Hepatocyte (in vitro differentiated cells): ENCODE results near the gene OOEP. TPM values are rescaled to one million over a fixed set of nuclear protein-coding genes. Genes with fewer than 3 reads are reported as not detected.

Experiments
- DNase-seq: peaks from one replicate; pipeline ENCODE4 v3.0.0-alpha.2; 2016; ENCODE audit warnings: low spot score
- H2AFZ ChIP-seq: fragments of 200-600 bp; sonication (generic); 2 replicates; pipeline ENCODE4 v1.6.0; 2016; ENCODE audit warnings: antibody characterized with exemption, mild to moderate bottlenecking
- H3K27ac ChIP-seq: fragments of 200-600 bp; sonication (generic); 2 replicates; pipeline ENCODE4 v1.5.1; 2016; ENCODE audit warnings: mild to moderate bottlenecking
- H3K27me3 ChIP-seq: fragments of 200-600 bp; sonication (generic); 2 replicates; pipeline ENCODE4 v1.6.1; 2016
- H3K36me3 ChIP-seq: fragments of 200-600 bp; sonication (generic); replicated peaks from 2 replicates; pipeline ENCODE4 v1.5.1; 2016; ENCODE audit warnings: low read depth; ENCODE audit not compliant: insufficient read depth
- H3K4me1 ChIP-seq: fragments of 200-600 bp; sonication (generic); 2 replicates; pipeline ENCODE4 v1.5.1; 2016; ENCODE audit warnings: mild to moderate bottlenecking, moderate library complexity; ENCODE audit not compliant: insufficient read depth
- H3K4me2 ChIP-seq: fragments of 200-600 bp; sonication (generic); 2 replicates; pipeline ENCODE4 v1.6.0; 2016
- H3K4me3 ChIP-seq: fragments of 200-600 bp; sonication (generic); 2 replicates; pipeline ENCODE4 v1.5.1; 2016; ENCODE audit warnings: mild to moderate bottlenecking
- H3K79me2 ChIP-seq: fragments of 200-600 bp; sonication (generic); 2 replicates; pipeline ENCODE4 v1.6.0; 2017; ENCODE audit warnings: mild to moderate bottlenecking
- H3K9me2 ChIP-seq: fragments of 200-600 bp; sonication (generic); replicated peaks from 2 replicates; pipeline ENCODE4 v1.6.0; 2017; ENCODE audit warnings: mild to moderate bottlenecking; ENCODE audit not compliant: insufficient read depth
- H3K9me3 ChIP-seq: fragments of 200-600 bp; sonication (generic); 2 replicates; pipeline ENCODE4 v1.5.1; 2016; ENCODE audit warnings: low read depth, mild to moderate bottlenecking
- H4K20me1 ChIP-seq: fragments of 200-600 bp; sonication (generic); 2 replicates; pipeline ENCODE4 v1.6.0; 2016; ENCODE audit warnings: mild to moderate bottlenecking; ENCODE audit not compliant: insufficient read depth, poor library complexity, severe bottlenecking
- EZH2 ChIP-seq: fragments of 200-600 bp; sonication (generic); IDR thresholded peaks from 2 replicates; pipeline ENCODE4 v1.6.1; 2016; ENCODE audit warnings: antibody characterized with exemption, mild to moderate bottlenecking, borderline replicate concordance
- EZH2phosphoT487 ChIP-seq: fragments of 200-600 bp; sonication (generic); IDR thresholded peaks from one replicate; pipeline ENCODE4 v1.6.1; 2018; ENCODE audit warnings: antibody characterized with exemption, mild to moderate bottlenecking, low read depth, moderate library complexity; ENCODE audit not compliant: unreplicated experiment, severe bottlenecking
- WGBS: methylation state at CpG from one replicate; pipeline ENCODE4 v1.1.6; 2016; ENCODE audit warnings: low lambda C conversion rate; ENCODE audit errors: missing lambda C conversion rate; 5-methylcytosine and 5-hydroxymethylcytosine counted together
- polyA plus RNA-seq: library from polyadenylated mRNA; unstranded; fragments of >200 nt; fragmentation: Nextera tagmentation; extraction: Ambion mirVana; gene quantifications from 2 replicates; pipeline ENCODE4 v1.2.1, GENCODE V29; 2016
- total RNA-seq: library from RNA; depleted of rRNA; stranded (reverse); fragments of >200 nt; gene quantifications from 2 replicates; pipeline ENCODE4 v1.2.3, GENCODE V29; 2014
- TF ChIP-seq, protein P1 (sequence below): fragments of 200-600 bp; sonication (generic); IDR thresholded peaks from 2 replicates; pipeline ENCODE4 v1.5.1; 2016; ENCODE audit warnings: antibody characterized with exemption, mild to moderate bottlenecking; ENCODE audit not compliant: poor library complexity

OOEP gene
- total and polyA plus RNA-seq, 2 experiments from 2014 or later = not detected

DNA sequence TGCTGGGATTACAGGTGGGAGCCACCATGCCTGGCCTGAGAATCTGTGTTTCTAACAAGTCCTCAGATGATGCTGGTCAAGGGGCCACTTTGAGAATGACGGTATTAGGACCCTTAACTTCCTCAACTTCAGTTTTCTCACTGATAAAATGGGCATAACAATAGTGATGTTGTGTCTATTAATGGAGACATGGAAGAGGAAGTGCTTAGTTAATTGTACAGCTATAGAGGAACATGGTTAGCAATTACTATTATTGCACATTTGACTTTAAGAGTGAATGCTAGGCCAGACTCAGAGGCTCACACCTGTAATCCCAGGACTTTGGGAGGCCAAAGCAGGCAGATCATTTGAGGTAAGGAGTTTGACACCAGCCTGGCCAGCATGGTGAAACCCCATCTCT, 28.4 kb downstream of the OOEP start:
- H3K27me3 ChIP-seq = no peaks in the 10 kb centered on the region
- H2AFZ ChIP-seq = no peak overlapping the region
- TF ChIP-seq EZH2phosphoT487 = no peak
- H3K36me3 ChIP-seq = no peaks in the 10 kb centered on the region
- no peaks in the 10 kb centered on the region for H3K79me2 ChIP-seq
- H4K20me1 ChIP-seq = no peaks in the 10 kb centered on the region
- no peak overlapping the region for H3K4me3 ChIP-seq
- 90% methylated on average over 1 of the region's 1 CpG for WGBS
- no peaks in the 10 kb centered on the region for H3K4me1 ChIP-seq
- H3K9me2 ChIP-seq = no peaks in the 10 kb centered on the region
- H3K4me2 ChIP-seq = no peak overlapping the region
- no peak overlapping the region for H3K27ac ChIP-seq
- no peaks in the 10 kb centered on the region for H3K9me3 ChIP-seq
- no peak for DNase-seq

DNA sequence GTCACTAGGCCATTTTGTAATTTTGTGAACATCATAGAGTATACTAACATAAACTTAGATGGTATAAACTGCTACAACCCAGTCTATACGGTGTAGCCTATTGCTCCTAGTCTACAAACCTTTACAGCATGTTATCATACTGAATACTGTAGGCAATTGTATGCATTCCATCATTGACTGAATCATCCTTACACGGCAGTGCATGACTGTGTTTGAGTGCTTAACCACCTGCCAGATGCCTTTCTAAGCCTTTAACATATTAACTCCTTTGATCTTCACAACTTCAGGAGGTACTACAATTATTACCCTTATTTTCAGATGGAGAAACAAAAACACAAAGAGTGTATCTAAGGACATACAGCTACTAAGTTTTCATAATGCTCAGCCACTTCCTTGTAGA, 29.6 kb downstream of the OOEP start:
- Histone ChIP-seq H3K27me3 (no peaks in the 10 kb centered on the region), H2AFZ (no peak overlapping the region), H3K79me2 (no peaks in the 10 kb centered on the region), H3K36me3 (no peaks in the 10 kb centered on the region), H3K27ac (no peak overlapping the region), H4K20me1 (no peaks in the 10 kb centered on the region), H3K4me3 (no peak overlapping the region), H3K4me1 (no peaks in the 10 kb centered on the region), H3K9me3 (no peaks in the 10 kb centered on the region), H3K9me2 (no peaks in the 10 kb centered on the region), H3K4me2 (no peak overlapping the region)
- TF ChIP-seq, protein P1, sequence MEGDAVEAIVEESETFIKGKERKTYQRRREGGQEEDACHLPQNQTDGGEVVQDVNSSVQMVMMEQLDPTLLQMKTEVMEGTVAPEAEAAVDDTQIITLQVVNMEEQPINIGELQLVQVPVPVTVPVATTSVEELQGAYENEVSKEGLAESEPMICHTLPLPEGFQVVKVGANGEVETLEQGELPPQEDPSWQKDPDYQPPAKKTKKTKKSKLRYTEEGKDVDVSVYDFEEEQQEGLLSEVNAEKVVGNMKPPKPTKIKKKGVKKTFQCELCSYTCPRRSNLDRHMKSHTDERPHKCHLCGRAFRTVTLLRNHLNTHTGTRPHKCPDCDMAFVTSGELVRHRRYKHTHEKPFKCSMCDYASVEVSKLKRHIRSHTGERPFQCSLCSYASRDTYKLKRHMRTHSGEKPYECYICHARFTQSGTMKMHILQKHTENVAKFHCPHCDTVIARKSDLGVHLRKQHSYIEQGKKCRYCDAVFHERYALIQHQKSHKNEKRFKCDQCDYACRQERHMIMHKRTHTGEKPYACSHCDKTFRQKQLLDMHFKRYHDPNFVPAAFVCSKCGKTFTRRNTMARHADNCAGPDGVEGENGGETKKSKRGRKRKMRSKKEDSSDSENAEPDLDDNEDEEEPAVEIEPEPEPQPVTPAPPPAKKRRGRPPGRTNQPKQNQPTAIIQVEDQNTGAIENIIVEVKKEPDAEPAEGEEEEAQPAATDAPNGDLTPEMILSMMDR = no peak
- TF ChIP-seq EZH2phosphoT487 (no peak), EZH2 (no peak)
- no peak for DNase-seq
- WGBS = 41% methylated on average over 2 of the region's 2 CpGs

DNA sequence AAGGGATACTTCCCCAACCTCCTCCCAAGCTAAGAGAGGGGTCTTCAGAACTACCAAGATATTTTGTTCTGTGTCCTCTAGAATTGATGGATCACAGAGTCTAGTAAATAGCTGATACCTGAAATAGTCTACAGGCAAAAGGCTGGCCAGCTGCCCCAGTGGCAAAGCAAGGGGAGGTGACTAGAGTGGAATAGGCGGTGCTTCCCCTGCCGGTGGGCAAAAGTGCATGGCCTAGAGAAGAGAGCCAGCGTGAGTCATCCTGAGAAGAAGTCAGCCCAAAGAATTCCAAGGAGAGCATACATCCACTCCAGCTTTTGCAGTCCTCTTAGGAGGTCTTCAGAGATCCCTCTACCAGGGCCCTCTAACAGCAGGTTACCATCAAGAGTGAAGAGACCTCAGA, 30.4 kb downstream of the OOEP start:
- 59% methylated on average over 3 of the region's 3 CpGs for WGBS
- DNase-seq = no peak
- no peaks in the 10 kb centered on the region for H3K9me3 ChIP-seq
- H3K4me1 ChIP-seq = no peaks in the 10 kb centered on the region
- TF ChIP-seq, protein P1 = no peak
- no peak for TF ChIP-seq EZH2
- TF ChIP-seq EZH2phosphoT487 = no peak
- no peak overlapping the region for H3K4me3 ChIP-seq
- no peaks in the 10 kb centered on the region for H3K36me3 ChIP-seq
- H3K9me2 ChIP-seq = no peaks in the 10 kb centered on the region
- no peaks in the 10 kb centered on the region for H3K79me2 ChIP-seq
- H3K4me2 ChIP-seq = no peak overlapping the region
- no peaks in the 10 kb centered on the region for H4K20me1 ChIP-seq
- no peak overlapping the region for H3K27ac ChIP-seq
- H3K27me3 ChIP-seq = no peaks in the 10 kb centered on the region
- no peak overlapping the region for H2AFZ ChIP-seq

DNA sequence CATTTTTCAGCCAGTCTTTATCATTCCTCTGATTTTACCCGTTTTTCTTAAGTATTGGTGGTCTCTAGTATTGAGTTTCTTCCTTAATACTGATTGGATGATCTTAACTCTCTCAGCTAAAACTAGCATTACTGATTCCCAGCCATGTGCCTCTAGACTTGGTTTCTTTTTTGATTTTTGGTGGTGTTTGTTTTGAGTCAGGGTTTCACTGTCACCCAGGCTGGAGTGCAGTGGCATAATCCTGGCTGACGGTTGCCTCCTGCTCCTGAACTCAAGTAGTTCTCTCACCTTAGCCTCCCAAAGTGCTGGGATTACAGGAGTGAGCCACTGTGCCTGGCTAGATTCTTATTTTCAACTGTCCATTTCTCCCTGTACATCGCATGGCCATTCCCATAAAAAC, 40.5 kb downstream of the OOEP start:
- H3K79me2 ChIP-seq = no peaks in the 10 kb centered on the region
- WGBS = 76% methylated on average over 3 of the region's 3 CpGs
- TF ChIP-seq, protein P1 = no peak
- TF ChIP-seq EZH2phosphoT487 (no peak), EZH2 (no peak)

More for the DNA sequence above, 40.5 kb downstream of the OOEP start:
- Histone ChIP-seq H3K9me2 (no peaks in the 10 kb centered on the region), H3K4me2 (no peak overlapping the region), H3K36me3 (no peaks in the 10 kb centered on the region), H3K4me3 (no peak overlapping the region), H4K20me1 (no peaks in the 10 kb centered on the region), H3K4me1 (no peaks in the 10 kb centered on the region), H3K27me3 (peaks cover 6% of the 10 kb centered on the region), H3K27ac (no peak overlapping the region), H2AFZ (no peak overlapping the region), H3K9me3 (no peaks in the 10 kb centered on the region)
- no peak for DNase-seq
